OCI-LY7 (cell line): ENCODE results near the gene G0S2. TPM values are rescaled to one million over a fixed set of nuclear protein-coding genes. Genes with fewer than 3 reads are reported as not detected.

Experiments used
- BruUV-seq: library from RNA; stranded (reverse); fragments of 400-500 nt; replicated peaks from 2 replicates; lab custom pipeline; 2021; lab: Mats Ljungman, UMichigan
- CTCF ChIA-PET: fragments of 300-600 bp; sonication (Branson Sonifier 250); formaldehyde crosslinking; loops from one replicate; lab custom pipeline; 2022; ENCODE audit warnings: antibody characterized with exemption; ENCODE audit not compliant: unreplicated experiment; lab: Charles Lee
- POLR2A ChIA-PET: fragments of 300-600 bp; sonication (Branson Sonifier 250); formaldehyde crosslinking; loops from one replicate; lab custom pipeline; 2022; ENCODE audit warnings: antibody characterized with exemption; lab: Charles Lee
- DNase-seq: peaks from one replicate; pipeline ENCODE4 v3.0.0-alpha.2; 2015; ENCODE audit warnings: low spot score
- H2AFZ ChIP-seq: fragments of 200-600 bp; sonication (generic), shearing (Covaris generic); 2 replicates; pipeline ENCODE4 v1.6.1; 2014; ENCODE audit warnings: mild to moderate bottlenecking, antibody characterized with exemption, low read length, moderate library complexity
- H3K27ac ChIP-seq: fragments of 200-600 bp; sonication (generic); 2 replicates; pipeline ENCODE4 v1.5.1; 2014; ENCODE audit warnings: mixed run types, low read depth, mild to moderate bottlenecking, moderate library complexity, low read length, inconsistent platforms; ENCODE audit not compliant: poor library complexity, severe bottlenecking
- H3K36me3 ChIP-seq: fragments of 200-600 bp; sonication (generic); 2 replicates; pipeline ENCODE4 v1.6.1; 2014; ENCODE audit warnings: mild to moderate bottlenecking, antibody characterized with exemption, low read length, moderate library complexity, mixed read lengths; ENCODE audit not compliant: insufficient read depth
- H3K4me1 ChIP-seq: fragments of 200-600 bp; sonication (generic); 2 replicates; pipeline ENCODE4 v1.5.1; 2014; ENCODE audit warnings: mild to moderate bottlenecking, low read length; ENCODE audit not compliant: insufficient read depth, poor library complexity, severe bottlenecking
- H3K4me2 ChIP-seq: fragments of 200-600 bp; sonication (generic); 2 replicates; pipeline ENCODE4 v1.6.1; 2014; ENCODE audit warnings: mild to moderate bottlenecking, low read length
- H3K4me3 ChIP-seq: fragments of 200-600 bp; sonication (generic); 2 replicates; pipeline ENCODE4 v1.5.1; 2014; ENCODE audit warnings: mild to moderate bottlenecking, low read depth, low read length; ENCODE audit not compliant: poor library complexity, severe bottlenecking
- H3K79me2 ChIP-seq: fragments of 200-600 bp; sonication (generic); 2 replicates; pipeline ENCODE4 v1.6.1; 2016; ENCODE audit warnings: low read depth, mild to moderate bottlenecking, low read length, moderate library complexity, mixed read lengths; ENCODE audit not compliant: insufficient read depth
- H3K9me2 ChIP-seq: fragments of 200-600 bp; sonication (generic); 2 replicates; pipeline ENCODE4 v1.6.1; 2016; ENCODE audit warnings: mild to moderate bottlenecking, low read length, mixed read lengths; ENCODE audit not compliant: insufficient read depth
- H3K9me3 ChIP-seq: fragments of 200-600 bp; sonication (generic); 2 replicates; pipeline ENCODE4 v1.6.1; 2014; ENCODE audit warnings: mild to moderate bottlenecking, mixed run types, low read length, mixed read lengths
- H4K20me1 ChIP-seq: fragments of 200-600 bp; sonication (generic); 2 replicates; pipeline ENCODE4 v1.6.1; 2014; ENCODE audit warnings: mild to moderate bottlenecking, antibody characterized with exemption, low read length, moderate library complexity, mixed read lengths; ENCODE audit not compliant: insufficient read depth
- CTCF ChIP-seq: fragments of 200-600 bp; sonication (generic); conservative IDR thresholded peaks from 2 replicates; pipeline ENCODE4 v1.5.1; 2014; ENCODE audit warnings: mild to moderate bottlenecking, antibody characterized with exemption, low read length, moderate library complexity, mixed read lengths
- EZH2phosphoT487 ChIP-seq: fragments of 200-600 bp; sonication (generic); IDR thresholded peaks from 2 replicates; pipeline ENCODE4 v1.6.1; 2018; ENCODE audit warnings: low read depth, borderline replicate concordance, mild to moderate bottlenecking, mixed run types, antibody characterized with exemption, low read length, moderate library complexity, mixed read lengths
- intact Hi-C: fragments of 100-400 bp; cut with micrococcal nuclease; formaldehyde crosslinking; loops from one replicate; pipeline ENCODE4 v1.10.0; 2022; ENCODE audit not compliant: unreplicated experiment
- total RNA-seq, 2 experiments: library from RNA; depleted of rRNA in 1 of 2; stranded (reverse); fragments of >200 nt in 1 of 2; shearing (Covaris generic) in 1 of 2; gene quantifications; 2 replicates each; pipeline ENCODE4 v1.2.3, GENCODE V29; 2014 to 2022

Gene G0S2
- total RNA-seq, 2 experiments from 2014 or later = not detected

- TF ChIP-seq CTCF (no peak), EZH2phosphoT487 (no peak)
- no peaks in the 10 kb centered on the region for H4K20me1 ChIP-seq
- no peaks in the 10 kb centered on the region for H3K9me3 ChIP-seq
- H3K4me3 ChIP-seq = no peak overlapping the region
- ChIA-PET POLR2A (no interaction called here), CTCF (interaction anchor here (0.8 kb wide), 1 partner anchor 53 kb away, joined by 3 read pairs; no protein-coding TSS in a partner anchor)
- no peak overlapping the region for H2AFZ ChIP-seq
- no peak overlapping the region for H3K27ac ChIP-seq
- no peak for DNase-seq
- H3K79me2 ChIP-seq = no peaks in the 10 kb centered on the region
- H3K4me2 ChIP-seq = no peak overlapping the region
- H3K36me3 ChIP-seq = no peaks in the 10 kb centered on the region
- intact Hi-C loops = loop anchor here (5.0 kb wide), 1 partner anchor 53 kb away; no protein-coding TSS in a partner anchor
- no peaks in the 10 kb centered on the region for H3K4me1 ChIP-seq
- BruUV-seq = no TSS peak
- H3K9me2 ChIP-seq = no peaks in the 10 kb centered on the region
Measured at GRCh38 chr1:209629621-209630382, 45.4 kb upstream of the G0S2 start.

GRCh38 chr1:209630383-209631225 is 44.6 kb upstream of the G0S2 start:
- Histone ChIP-seq H3K79me2 (no peaks in the 10 kb centered on the region), H3K9me2 (no peaks in the 10 kb centered on the region), H3K4me3 (no peak overlapping the region), H3K9me3 (no peaks in the 10 kb centered on the region), H2AFZ (no peak overlapping the region), H3K27ac (no peak overlapping the region), H3K36me3 (no peaks in the 10 kb centered on the region), H3K4me2 (no peak overlapping the region), H4K20me1 (no peaks in the 10 kb centered on the region), H3K4me1 (no peaks in the 10 kb centered on the region)
- DNase-seq = no peak
- intact Hi-C loops = no loop called here
- ChIA-PET POLR2A (no interaction called here), CTCF (interaction anchor here (0.8 kb wide), 1 partner anchor 54 kb away, joined by 3 read pairs; no protein-coding TSS in a partner anchor)
- BruUV-seq = no TSS peak
- TF ChIP-seq CTCF = no peak
- TF ChIP-seq EZH2phosphoT487 = no peak
